SK-N-DZ (cell line): ENCODE measurements around the gene EXOC1.

Source experiments
- DNase-seq: peaks from one replicate; pipeline ENCODE4 v3.0.0-alpha.2; 2015; ENCODE audit warnings: low spot score

EXOC1 gene

DNA sequence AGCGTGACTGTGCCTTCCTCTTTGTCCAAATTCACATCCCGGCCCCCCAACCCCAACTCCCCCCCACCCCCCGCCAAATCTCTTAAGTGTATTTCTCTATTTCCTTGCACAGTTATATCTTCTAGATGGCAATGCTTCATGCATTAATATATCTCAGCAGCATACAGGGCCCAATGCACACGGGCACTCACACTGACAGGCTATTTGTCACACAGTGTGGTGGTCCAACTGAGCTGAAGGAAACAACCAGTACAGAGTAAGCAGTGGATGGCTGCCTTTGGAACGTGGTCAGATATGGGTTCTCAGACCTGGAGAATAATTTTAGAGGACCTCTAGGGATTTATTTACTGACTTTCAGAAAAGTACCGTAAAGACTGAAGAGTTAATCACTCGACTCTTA, 681 bp downstream of the EXOC1 start:
- DNase-seq = no peak

DNA sequence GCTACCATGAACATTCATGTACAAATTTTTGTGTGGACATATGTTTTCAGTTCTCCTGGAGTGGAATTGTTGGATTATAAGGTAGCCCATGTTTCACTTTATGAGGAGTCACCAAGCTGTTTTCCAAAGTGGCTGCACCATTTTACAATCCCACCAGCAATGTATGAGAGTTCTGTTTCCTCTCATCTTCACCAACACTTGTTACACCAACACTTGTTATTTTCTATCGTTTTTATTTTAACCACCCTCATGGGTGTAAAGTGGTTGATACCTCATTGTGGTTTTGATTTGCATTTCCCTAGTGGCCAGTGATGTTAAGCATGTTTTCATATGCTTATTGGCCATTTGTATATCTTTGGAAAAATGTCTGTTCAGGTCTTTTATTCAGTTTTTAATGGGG, 4.1 kb downstream of the EXOC1 start:
- no peak for DNase-seq

DNA sequence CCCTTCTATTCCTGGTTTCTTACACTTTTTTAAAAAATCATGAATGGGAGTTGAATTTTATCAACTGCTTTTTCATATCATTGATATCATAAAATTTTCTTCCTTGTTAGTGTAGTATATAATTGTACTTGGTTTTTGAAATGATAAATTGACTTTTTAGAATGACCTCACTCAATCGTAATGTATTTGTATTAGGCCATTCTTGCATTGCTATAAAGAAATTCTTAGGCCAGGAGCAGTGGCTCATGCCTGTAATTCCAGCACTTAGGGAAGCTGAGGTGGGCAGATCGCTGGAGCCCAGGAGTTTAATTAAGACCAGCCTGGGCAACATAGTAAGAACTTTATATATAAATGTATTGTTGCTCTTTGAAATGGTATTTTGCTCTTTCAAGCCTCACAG, 6.3 kb downstream of the EXOC1 start:
- no peak for DNase-seq

DNA sequence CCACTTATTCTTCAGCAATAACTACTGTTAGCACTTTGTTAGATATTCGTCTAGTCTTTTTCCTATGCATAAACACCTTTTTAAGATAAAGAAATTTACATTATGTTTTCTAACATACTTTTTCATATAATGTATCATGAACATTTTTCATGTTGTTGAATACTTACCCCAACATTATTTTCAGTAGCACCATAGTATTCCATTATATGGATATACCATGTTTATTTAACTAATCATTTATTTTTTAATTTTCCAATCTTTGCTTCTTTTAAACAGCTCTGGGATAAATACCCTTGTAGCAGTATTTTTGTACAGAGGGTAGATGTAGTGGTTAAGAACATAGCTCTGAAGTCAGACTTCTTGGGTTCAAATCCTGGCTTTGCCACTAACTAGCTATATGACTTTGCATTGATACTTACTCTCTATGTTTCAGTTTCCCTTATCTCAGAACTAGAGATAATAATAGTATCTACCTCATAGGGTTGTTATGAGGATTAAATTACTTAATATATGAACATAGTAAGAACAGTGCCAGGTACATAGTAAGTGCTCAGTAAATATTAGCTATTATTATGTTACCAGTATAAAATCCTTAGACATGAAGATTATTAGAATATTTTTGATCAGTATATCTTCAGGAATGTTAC, 11.3 kb downstream of the EXOC1 start:
- DNase-seq = no peak

DNA sequence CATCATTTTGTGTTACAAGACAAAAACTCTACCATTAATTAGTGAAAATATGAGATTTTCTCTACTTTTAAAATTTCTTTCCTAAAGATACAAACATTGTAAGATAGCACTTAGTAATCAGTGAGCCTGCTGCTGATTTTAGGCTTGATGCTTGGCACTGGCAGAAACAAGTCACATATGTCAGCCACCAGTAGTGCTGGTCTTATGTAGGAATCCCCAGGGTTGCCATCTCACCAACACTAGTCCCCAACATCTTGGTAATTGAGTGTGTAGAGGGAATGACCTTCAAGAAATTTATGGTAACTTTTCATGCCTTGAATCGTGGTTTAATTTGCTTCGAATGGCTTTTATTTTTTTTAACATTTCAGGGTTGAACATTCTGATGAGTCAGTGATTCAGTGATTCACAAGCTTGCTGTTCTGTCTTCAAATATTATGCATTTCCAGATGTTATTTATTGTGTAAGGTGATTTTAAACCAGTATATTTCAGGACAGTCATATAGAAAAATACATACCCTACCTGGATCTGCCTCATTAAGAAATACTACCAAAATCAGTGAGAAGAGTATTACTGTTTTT, 11.9 kb downstream of the EXOC1 start:
- no peak for DNase-seq

DNA sequence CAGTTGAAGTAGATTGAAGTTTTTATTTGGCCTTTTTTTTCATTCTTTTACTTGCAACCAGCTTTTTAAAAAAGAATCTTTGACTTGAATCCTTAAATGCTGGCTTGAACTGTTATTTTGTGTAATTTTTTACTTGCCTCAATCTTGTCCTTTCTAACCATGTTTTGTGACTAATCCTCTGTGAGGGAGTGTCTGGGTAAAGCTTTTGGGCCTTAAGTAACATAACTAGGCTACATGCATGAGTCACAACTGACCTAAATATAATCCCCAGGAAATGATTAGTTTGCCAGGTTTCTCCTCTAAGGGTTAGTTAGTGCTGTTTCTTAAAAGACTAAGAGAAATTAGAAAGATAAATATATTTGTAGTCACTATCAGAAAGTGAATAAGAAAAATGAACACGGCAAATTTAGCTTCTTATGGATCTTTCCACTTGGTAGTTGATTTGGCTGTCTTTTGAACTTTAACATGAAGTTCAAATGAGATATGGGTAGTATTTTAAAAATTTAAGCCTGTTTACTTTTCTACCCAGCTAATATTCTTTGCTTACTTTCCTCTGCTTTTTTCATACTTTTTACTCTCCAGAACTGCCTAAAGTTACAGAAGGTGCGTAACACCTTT, 13.0 kb downstream of the EXOC1 start:
- no peak for DNase-seq

DNA sequence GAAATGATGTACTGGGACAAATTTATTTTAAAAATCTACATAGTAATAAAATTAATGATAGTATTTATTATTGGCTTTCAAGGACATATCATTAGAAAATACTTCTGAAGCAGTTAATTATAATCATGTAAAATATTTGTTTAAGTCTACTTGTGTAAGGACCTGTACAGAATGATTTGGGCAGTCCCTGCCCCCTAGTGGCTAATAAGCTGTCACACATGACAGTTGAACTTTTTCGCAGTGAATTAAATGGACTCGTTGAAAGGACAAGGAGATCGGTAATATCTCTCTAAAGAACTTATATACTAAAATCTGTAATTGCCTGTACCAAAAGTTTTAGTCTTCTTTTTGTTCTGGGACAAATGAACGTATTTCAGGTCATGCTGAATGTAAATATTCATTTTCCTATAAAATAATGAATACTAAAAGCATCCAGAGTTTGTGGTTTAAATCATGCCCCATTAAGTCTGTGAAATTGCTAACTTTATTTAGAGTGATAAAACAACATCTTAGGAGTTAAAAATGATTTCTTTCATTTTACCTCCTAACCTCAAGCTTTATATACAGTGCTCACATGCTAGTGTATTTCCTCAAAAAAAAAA, 13.6 kb downstream of the EXOC1 start:
- peak; percentile 55 for DNase-seq

DNA sequence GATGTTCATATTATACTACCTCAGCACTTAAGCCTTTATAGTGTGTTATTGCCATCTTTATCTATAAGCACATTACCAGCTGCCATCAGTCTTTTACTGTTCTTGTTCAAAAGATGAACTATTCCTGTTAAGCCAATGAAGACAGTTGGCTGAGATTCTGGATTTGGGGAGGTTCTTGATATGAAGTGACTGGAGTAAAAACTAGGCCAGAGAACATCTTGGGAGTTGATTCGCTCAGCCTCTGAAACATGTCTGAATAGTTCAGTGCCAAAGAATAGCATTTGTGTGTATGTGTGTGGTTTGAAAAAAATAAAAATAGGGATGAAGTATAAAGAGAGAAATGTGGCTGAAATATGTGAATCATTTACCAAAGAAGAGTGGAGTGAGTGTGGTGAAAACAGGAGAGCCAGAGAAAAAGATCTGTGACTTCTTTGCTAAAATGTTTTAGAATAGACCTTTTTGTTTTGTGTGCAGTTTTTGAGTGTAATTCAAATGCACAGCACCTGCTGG, 15.2 kb downstream of the EXOC1 start:
- no peak for DNase-seq

DNA sequence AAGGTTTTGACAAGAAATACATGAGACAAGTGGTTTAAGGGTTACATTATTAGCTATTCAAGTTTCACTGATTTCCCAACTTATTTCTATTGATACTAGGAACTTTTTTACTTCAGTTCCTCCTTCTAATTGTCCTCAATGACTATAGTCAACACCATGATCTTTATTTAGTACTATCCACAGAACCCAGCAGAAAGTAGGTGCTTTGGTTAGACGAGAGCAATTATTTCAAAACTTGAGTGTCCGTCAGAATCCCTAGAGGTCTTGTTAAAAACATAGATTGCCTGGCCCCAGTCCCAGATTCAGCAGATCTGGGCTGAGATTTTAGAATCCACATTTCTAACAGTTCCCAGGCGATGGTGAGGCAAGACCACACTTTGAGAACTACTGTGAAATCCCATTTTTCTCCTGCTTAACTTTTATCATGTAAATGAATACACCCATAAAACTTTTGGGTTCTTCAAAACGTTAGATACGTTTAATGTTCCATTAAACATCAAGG, 17.9 kb downstream of the EXOC1 start:
- no peak for DNase-seq

DNA sequence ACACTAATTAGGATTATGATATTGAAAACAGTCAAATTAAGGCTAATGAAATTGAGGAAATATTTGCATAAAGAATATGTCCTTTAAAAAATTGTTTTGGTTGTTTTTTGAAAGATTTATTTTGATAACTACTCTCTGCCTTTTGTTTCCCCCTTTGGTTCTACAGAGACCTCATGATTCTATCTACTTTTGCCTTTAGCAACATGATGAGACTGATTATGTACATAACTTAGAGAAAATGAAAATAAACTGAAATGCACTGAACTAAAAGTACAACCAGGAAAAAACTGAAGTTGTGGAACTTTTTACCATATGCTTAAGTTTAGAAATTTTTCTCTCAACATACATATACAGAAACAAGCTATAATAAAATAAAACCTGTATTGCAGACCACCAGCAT, 21.4 kb downstream of the EXOC1 start:
- DNase-seq = no peak

DNA sequence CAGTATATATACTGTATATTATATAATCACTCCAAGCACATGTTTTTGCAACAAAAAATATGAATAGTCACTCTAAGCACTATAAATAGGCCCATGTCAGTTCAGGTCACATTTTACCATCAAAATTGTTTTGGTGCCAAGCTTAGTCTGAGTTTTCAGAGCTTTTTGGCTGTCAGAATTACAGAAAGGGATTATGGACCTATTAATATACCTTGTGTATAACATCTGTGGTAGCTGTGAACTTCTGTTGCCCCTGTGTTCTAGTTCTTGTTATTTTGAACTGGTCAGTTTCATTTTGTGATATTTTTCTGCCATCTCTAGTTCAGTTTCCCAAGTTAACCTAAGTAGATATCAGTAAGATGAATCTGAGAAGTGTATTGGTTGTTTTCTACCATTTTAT, 22.9 kb downstream of the EXOC1 start:
- no peak for DNase-seq

DNA sequence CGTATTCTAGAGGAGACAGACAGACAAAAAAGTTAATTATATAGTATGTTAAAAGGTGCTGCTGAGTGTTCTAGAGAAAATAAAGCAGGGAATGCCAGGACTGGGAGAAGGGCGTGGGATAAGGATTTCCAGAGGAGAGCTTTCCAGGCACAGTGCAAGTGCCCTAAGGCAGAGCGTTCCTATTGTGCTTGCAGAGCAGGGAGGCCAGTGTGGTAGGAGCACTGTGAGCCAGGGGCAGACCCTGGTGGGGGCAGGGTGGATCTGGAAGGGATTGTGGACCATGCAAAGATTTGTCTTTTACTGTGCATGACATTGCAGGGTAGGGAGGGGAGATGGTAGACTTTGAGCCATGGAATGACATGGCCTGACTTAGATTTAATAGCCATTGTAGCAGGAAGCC, 25.8 kb downstream of the EXOC1 start:
- DNase-seq = no peak

DNA sequence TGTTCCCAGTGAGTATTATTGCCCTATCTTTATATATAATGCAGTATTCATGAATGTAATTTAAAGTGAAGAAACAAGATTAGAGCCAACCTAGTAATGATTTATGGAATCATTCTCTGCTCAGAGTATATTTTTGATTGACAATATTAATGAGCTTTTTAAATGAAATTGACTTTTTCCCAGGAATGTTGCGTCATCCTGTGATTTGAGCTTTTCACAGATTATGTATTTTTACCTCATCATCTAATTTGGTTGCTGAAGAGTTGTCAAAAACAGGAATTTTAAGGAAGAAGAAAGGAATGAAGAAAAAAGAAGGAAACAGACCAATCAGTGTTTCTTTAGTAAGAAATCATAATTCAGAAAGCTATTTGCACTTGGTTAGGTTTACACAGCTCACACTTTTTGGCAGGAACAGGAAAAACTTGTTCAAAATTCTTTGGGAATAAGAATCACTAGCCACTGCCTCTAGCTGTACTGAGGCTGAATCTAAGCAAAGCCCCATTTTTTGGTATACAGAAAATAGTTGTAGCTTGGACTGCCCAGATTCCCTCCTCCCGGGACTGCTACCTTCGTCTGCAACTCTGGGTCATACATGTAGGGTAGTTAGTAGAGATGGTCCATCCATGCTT, 27.3 kb downstream of the EXOC1 start:
- DNase-seq = no peak

DNA sequence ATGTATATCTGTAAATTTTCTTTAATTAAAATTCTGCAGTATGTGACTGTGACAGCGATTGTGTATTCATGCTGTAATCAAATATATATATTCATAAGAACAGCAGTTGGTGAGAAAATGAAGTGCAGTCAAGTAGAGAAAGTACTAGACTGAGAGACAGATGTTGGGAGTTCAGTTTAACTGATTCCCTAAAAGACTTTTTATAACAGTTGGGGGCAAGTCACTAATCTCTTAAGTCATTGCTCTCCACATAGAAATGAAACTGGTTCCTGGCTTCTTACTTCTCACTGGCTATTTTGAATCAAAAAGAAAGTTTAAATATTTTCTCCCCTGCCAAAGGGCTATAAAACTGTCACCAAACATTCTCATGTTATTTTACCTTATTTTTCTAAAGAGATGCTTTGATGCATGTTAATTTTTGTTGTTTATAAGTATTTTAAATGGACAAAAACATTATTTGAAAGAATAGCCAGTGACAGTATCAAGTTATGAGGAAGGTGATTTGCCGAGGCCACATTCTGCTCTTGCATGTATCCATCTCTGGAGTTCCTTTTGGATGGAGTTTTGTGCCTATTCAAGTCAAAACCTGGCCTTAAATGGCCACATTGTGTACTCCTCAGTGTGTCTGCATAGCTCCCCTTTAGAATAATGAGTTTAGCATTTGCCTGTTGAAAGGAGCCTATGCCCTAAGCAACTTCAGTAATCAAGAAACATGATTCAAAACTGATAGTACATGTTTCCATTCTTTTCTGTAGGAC, 30.8 kb downstream of the EXOC1 start:
- no peak for DNase-seq

DNA sequence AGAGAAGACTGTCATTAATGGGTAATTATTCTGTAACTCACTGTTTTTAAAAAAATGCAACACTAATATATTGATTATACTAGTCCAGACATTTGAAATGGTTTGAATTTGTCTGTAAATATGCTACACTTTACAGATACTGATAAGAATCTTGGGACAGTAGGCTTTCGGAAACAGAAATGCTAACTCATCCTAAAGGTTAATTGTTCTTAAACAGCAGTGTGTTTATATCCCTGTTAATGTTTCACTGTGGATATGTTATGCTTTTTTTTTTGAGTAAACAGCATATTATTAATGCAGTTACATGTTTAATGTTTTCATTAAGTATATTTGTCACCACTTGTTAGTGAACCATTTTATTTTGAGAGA, 31.4 kb downstream of the EXOC1 start:
- DNase-seq = no peak

DNA sequence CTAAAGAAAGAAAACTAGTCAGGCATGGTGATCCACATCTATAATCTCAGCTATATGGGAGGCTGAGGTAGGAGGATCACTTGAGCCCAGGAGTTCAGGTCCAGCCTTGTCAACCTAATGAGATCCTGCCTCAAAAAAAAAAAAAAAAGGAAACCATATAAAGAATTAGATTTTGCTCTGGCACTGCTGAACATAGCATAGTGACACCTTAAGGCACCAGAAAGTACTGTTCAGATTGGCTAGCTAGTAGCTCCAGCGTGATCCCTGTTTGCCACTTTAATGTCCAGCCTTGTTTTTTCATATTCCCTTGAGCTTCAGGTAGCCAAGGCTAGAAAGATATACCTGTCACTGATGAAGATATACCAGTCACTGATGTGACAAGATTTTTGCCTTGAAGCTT, 34.1 kb downstream of the EXOC1 start:
- DNase-seq = no peak

DNA sequence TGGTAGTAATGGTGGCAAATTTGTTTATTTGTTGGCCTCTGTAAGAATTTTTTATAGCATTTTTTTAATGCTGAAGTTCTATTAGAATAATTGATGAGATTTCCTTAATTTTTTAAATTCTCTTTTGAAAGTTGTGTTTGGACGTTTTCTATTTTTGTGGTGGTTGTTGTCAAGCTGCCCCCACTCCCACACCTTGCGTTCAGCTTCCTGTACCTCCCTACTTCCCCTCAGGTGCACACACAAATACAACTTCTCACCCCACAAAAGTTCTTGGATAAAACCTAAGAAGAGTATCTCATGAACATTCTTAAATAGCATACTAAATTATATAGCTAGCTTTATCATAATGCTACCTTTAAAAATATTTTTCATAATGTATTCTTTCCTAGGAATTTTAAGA, 38.7 kb downstream of the EXOC1 start:
- DNase-seq = no peak

DNA sequence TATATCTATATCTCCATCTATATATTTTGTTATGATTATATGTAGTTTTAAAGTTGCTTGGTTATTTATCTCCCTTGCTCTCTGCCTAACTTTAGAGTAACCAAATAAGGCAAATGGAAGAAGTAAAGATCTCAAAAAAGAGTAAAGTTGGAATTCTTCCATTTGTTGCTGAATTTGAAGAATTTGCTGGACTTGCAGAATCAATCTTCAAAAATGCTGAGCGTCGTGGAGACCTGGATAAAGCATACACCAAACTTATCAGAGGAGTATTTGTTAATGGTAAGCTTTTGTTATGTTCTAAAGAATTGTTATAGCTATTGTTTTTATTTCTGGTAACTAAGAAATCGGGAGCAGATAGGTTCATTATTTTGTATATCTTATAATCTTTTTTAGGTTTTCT, 43.2 kb downstream of the EXOC1 start:
- DNase-seq = no peak

DNA sequence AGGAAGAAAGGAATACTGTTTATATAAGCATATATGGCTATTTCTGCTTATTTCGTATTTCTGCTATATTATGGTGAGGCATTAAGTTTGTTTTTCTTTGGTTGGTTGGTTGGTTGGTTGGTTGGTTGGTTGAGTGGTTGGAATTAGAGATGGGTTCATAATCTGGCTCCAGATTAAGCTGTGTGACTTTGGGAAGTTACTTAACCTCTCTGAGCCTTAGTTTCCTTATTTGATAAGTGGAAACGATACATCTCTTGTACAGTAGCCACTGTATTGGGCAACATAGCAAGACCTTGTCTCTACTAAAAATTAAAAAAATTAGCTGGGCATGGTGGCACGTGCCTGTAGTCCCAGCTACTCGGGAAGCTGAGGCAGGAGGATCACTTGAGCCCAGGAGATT, 49.2 kb downstream of the EXOC1 start:
- DNase-seq = no peak

DNA sequence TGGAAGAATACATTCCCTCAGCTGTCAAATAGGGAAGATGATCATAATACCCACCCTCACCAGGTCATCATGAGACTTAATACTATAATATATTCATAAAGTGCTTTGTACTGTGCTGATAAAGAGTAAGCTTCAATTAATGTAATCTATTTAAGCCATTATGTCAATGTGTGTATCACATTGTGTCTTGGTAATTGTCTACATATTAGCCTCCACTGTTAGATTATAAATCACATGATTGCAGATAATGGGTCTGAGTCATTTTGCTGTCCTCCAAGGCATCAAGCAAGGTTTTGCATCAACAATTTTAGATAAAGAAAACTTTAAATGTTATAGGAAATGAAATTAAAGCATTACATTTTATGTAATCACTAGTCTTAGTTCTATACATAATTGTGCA, 50.1 kb downstream of the EXOC1 start:
- DNase-seq = no peak

DNA sequence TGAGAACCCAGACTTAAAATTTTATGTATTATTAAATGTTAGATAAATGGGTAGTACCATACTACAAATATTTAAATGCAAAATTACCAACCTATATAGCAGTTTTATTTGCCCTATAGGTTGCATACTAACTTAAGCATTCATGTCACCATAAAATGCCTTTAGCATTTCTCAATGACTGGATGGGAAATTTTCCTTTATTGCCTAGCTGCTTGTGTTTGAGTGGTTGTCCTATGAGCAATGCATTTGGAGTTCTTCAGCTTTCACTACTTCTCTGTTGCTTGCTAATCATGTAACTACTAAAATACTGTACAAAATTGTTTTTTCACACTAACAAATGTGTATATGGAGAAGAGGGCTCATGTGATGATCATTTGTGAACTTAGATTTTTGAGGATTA, 51.1 kb downstream of the EXOC1 start:
- no peak for DNase-seq

DNA sequence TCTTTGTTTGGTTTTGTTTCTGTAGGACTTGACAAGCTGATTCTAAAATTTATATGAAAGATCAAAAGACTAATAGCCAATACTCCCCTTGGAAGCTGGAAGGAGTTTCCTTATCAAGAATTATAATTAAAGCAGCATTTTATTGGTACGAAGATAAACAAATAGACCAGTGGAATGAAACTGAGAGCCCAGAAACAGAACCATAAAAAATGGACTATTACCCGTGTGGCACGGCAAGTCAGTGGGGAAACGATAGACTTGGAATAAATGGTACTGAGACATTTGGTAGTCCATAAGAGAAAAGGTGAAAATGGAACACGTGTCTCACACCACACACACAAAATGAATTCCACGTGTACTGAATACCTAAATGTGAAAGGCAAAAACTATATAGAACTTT, 52.9 kb downstream of the EXOC1 start:
- DNase-seq = no peak
